ENCODE data around the gene SENP5. TPM values are rescaled to one million over a fixed set of nuclear protein-coding genes. Genes with fewer than 3 reads are reported as not detected.
A peak's percentile ranks its signal among the peaks of the same experiment; 100 is the strongest.

SENP5 gene
- total and polyA plus RNA-seq, 9 of the 15 experiments (the other 6 are each of a cell fraction or from before 2014, with no cell fraction given): 18.3 to 59.7 (median 35.8) TPM

GRCh38 chr3:196942915-196943277 is 75.2 kb downstream of the SENP5 start:
- peaks cover 71% of the 10 kb centered on the region for H3K79me2 ChIP-seq (ENCODE audit: control insufficient read depth, insufficient read depth, low read length)
- in situ Hi-C loops (cut with MboI): no loop called here
- POLR2A ChIA-PET: interaction anchor here (0.8 to 2.6 kb wide), 8 partner anchors 11 to 238 kb away, joined by 3 to 13 read pairs (median 6); no protein-coding TSS in a partner anchor
- H3K4me1 ChIP-seq (replicated peaks in 1 of 2; ENCODE audit: control insufficient read depth in 2 of 2, insufficient read depth in 2 of 2, low read length in 2 of 2): peaks cover 7 to 17% of the 10 kb centered on the region in 2 experiments; a peak in 4 of 5 replicates
- H4K20me1 ChIP-seq (replicated peaks; ENCODE audit: control insufficient read depth, insufficient read depth, low read length): no peaks in the 10 kb centered on the region
- H3K9ac ChIP-seq (ENCODE audit: insufficient read depth in 1 of 2, low read depth in 2 of 2, low read length in 2 of 2): peak overlapping the region; percentile 96 to 100
- no peaks in the 10 kb centered on the region for H3K9me1 ChIP-seq (ENCODE audit: control insufficient read depth, insufficient read depth, low read length)
- CTCF ChIA-PET (ENCODE audit: low intra/inter-chr PET ratio): no interaction called here
- H3K36me3 ChIP-seq (ENCODE audit: control insufficient read depth, insufficient read depth, low read length): peaks cover 43% of the 10 kb centered on the region
- H3K4me3 ChIP-seq: peak overlapping the region; percentile 99
- no peaks in the 10 kb centered on the region for H3K9me3 ChIP-seq (replicated peaks; ENCODE audit: control insufficient read depth, insufficient read depth, low read depth, low read length)
- DNase-seq (ENCODE audit: extremely low read depth in 1 of 4, low spot score in 3 of 4) (peak; percentile 66 to 77 (median 69)), FAIRE-seq (no peak), ATAC-seq (peak; percentile 44)
- no peaks in the 10 kb centered on the region for H3K27me3 ChIP-seq (ENCODE audit: control insufficient read depth in 2 of 2, insufficient read depth in 2 of 2, low read length in 2 of 2)
- H3K27ac ChIP-seq (ENCODE audit: extremely low read depth, low read depth, low read length): peak overlapping the region; percentile 93
- peak overlapping the region; percentile 99 for H3K4me2 ChIP-seq (ENCODE audit: insufficient read depth, low read length)
- 0% methylated on average over 22 of the region's 25 CpGs for WGBS (ENCODE audit: insufficient coverage, low coverage, missing lambda C conversion rate)
- BruUV-seq (replicated peaks): TSS peak; percentile 76
- intact Hi-C loops (cut with micrococcal nuclease): loop anchor here (1.0 to 10.0 kb wide), 5 partner anchors 45 to 418 kb away; partner anchors contain the start of genes CEP19 and PIGX
- peak overlapping the region; percentile 83 for H2AFZ ChIP-seq (ENCODE audit: low read depth, low read length)
- TF ChIP-seq ZNF232 (CRISPR knock-in tag; IDR thresholded peaks at IDR 0.05) (0 out of 2 replicates have a peak, but pooled peaks have one; percentile 10), HMGN3 (IDR thresholded peaks at IDR 0.05; ENCODE audit: borderline replicate concordance, extremely low read depth, insufficient read length, low read depth, low read length) (no peak), ZNF408 (CRISPR knock-in tag; IDR thresholded peaks at IDR 0.05; ENCODE audit: low read depth) (no peak), ZC3H4 (CRISPR knock-in tag; IDR thresholded peaks at IDR 0.05; ENCODE audit: borderline replicate concordance) (no peak; the same call in 1 of the 2 replicates), ZBTB33 (CRISPR knock-in tag; IDR thresholded peaks at IDR 0.05) (no peak), SMAD2 (IDR thresholded peaks at IDR 0.05; ENCODE audit: low read depth, low read length) (no peak), KDM1A (IDR thresholded peaks at IDR 0.05) (no peak), ZNF23 (CRISPR knock-in tag; IDR thresholded peaks at IDR 0.05) (no peak), GABPB1 (CRISPR knock-in tag; IDR thresholded peaks at IDR 0.05) (no peak), CXXC5 (CRISPR knock-in tag; IDR thresholded peaks at IDR 0.05) (no peak), EP300 (IDR thresholded peaks at IDR 0.05; ENCODE audit: low read length) (no peak), PHB2 (IDR thresholded peaks at IDR 0.05; ENCODE audit: low read depth) (no peak), RBM34 (IDR thresholded peaks at IDR 0.05; ENCODE audit: borderline replicate concordance, insufficient read depth, low read length) (no peak), ZNF165 (CRISPR knock-in tag; IDR thresholded peaks at IDR 0.05; ENCODE audit: borderline replicate concordance) (no peak), RCOR1 (IDR thresholded peaks at IDR 0.05; ENCODE audit: borderline replicate concordance in 1 of 2, low read depth in 2 of 2, low read length in 2 of 2) (no peak), ARHGAP35 (IDR thresholded peaks at IDR 0.05; ENCODE audit: partially characterized antibody) (no peak)
- TF ChIP-seq, protein P1, sequence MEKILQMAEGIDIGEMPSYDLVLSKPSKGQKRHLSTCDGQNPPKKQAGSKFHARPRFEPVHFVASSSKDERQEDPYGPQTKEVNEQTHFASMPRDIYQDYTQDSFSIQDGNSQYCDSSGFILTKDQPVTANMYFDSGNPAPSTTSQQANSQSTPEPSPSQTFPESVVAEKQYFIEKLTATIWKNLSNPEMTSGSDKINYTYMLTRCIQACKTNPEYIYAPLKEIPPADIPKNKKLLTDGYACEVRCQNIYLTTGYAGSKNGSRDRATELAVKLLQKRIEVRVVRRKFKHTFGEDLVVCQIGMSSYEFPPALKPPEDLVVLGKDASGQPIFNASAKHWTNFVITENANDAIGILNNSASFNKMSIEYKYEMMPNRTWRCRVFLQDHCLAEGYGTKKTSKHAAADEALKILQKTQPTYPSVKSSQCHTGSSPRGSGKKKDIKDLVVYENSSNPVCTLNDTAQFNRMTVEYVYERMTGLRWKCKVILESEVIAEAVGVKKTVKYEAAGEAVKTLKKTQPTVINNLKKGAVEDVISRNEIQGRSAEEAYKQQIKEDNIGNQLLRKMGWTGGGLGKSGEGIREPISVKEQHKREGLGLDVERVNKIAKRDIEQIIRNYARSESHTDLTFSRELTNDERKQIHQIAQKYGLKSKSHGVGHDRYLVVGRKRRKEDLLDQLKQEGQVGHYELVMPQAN (IDR thresholded peaks at IDR 0.05; ENCODE audit: borderline replicate concordance): no peak

All from K562 (cell line).